ENCODE data around the gene ATP2B1. TPM values are rescaled to one million over a fixed set of nuclear protein-coding genes. Genes with fewer than 3 reads are reported as not detected.

Gene ATP2B1
- total and polyA plus RNA-seq, 2 of the 13 experiments (the other 11 are each of a cell fraction or from before 2014, with no cell fraction given) = 12.1 to 60.2 TPM

GRCh38 chr12:89709157-89709994, 738 bp upstream of the ATP2B1 start (continued):
- TF ChIP-seq TAF1 (CRISPR knock-in tag; IDR thresholded peaks at IDR 0.05) (peak; percentile 37), ZFP91 (CRISPR knock-in tag; IDR thresholded peaks at IDR 0.05; ENCODE audit: borderline replicate concordance) (peak; percentile 83), RFX5 (IDR thresholded peaks at IDR 0.05; ENCODE audit: low read depth, low read length) (peak; percentile 82), ZNF44 (CRISPR knock-in tag; IDR thresholded peaks at IDR 0.05) (0 out of 2 replicates have a peak, but pooled peaks have one; percentile 63), KDM4B (CRISPR knock-in tag; IDR thresholded peaks at IDR 0.05) (0 out of 2 replicates have a peak, but pooled peaks have one; percentile 6), ZBTB14 (CRISPR knock-in tag; IDR thresholded peaks at IDR 0.05) (peak; percentile 94), ZNF34 (CRISPR knock-in tag; IDR thresholded peaks at IDR 0.05; ENCODE audit: borderline replicate concordance) (peak; percentile 77; the same call in 1 of the 2 replicates), ZNF574 (CRISPR knock-in tag; IDR thresholded peaks at IDR 0.05) (peak; percentile 41; the same call in 1 of the 2 replicates), ZNF567 (CRISPR knock-in tag; IDR thresholded peaks at IDR 0.05; ENCODE audit: borderline replicate concordance) (0 out of 2 replicates have a peak, but pooled peaks have one; percentile 39), MAX (IDR thresholded peaks at IDR 0.05) (peak; percentile 40; the same call in 1 of the 2 replicates), YEATS2 (CRISPR knock-in tag; IDR thresholded peaks at IDR 0.05; ENCODE audit: borderline replicate concordance) (peak; percentile 54; the same call in 1 of the 2 replicates), BATF2 (CRISPR knock-in tag; IDR thresholded peaks at IDR 0.05) (peak; percentile 67), BRF2 (CRISPR knock-in tag; IDR thresholded peaks at IDR 0.05) (no peak), TFE3 (CRISPR knock-in tag; IDR thresholded peaks at IDR 0.05) (0 out of 2 replicates have a peak, but pooled peaks have one; percentile 7), ZSCAN30 (CRISPR knock-in tag; IDR thresholded peaks at IDR 0.05) (peak; percentile 61; the same call in 1 of the 2 replicates), ZNF564 (CRISPR knock-in tag; IDR thresholded peaks at IDR 0.05) (peak; percentile 14), ZNF878 (CRISPR knock-in tag; IDR thresholded peaks at IDR 0.05) (no peak), TBX3 (IDR thresholded peaks at IDR 0.05; ENCODE audit: borderline replicate concordance) (no peak), ZNF746 (CRISPR knock-in tag; IDR thresholded peaks at IDR 0.05) (peak; percentile 56; the same call in 1 of the 2 replicates)
